NCI-H226 (cell line): ENCODE data around the gene IFT88.

Experiments used
- DNase-seq: peaks from one replicate; pipeline ENCODE4 v3.0.0-alpha.2; 2015

Gene IFT88

GRCh38 chr13:20567881-20568528 is 1.0 kb downstream of the IFT88 start:
- no peak for DNase-seq

GRCh38 chr13:20570517-20570916 is 3.6 kb downstream of the IFT88 start:
- DNase-seq, result peak; percentile 6

GRCh38 chr13:20571676-20572075 is 4.7 kb downstream of the IFT88 start:
- DNase-seq, result no peak

- DNase-seq, result no peak
Measured at GRCh38 chr13:20573186-20573585, 6.2 kb downstream of the IFT88 start.

- DNase-seq, result no peak
Measured at GRCh38 chr13:20573636-20574035, 6.7 kb downstream of the IFT88 start.

- DNase-seq, result no peak
Measured at GRCh38 chr13:20579191-20579590, 12.2 kb downstream of the IFT88 start.

- DNase-seq, result no peak
Measured at GRCh38 chr13:20580257-20580656, 13.3 kb downstream of the IFT88 start.

GRCh38 chr13:20582026-20582425 is 15.1 kb downstream of the IFT88 start:
- no peak for DNase-seq

GRCh38 chr13:20583803-20584293 is 16.9 kb downstream of the IFT88 start:
- no peak for DNase-seq

GRCh38 chr13:20585371-20585770 is 18.4 kb downstream of the IFT88 start:
- DNase-seq, result no peak

GRCh38 chr13:20588529-20589110 is 21.7 kb downstream of the IFT88 start:
- DNase-seq, result no peak

- DNase-seq, result no peak
Measured at GRCh38 chr13:20590561-20590960, 23.6 kb downstream of the IFT88 start.

GRCh38 chr13:20592606-20593005 is 25.6 kb downstream of the IFT88 start:
- DNase-seq, result no peak

- no peak for DNase-seq
Measured at GRCh38 chr13:20594280-20594679, 27.3 kb downstream of the IFT88 start.

GRCh38 chr13:20607015-20607414 is 40.1 kb downstream of the IFT88 start:
- no peak for DNase-seq

GRCh38 chr13:20608438-20609020 is 41.6 kb downstream of the IFT88 start:
- no peak for DNase-seq

- DNase-seq, result peak; percentile 38
Measured at GRCh38 chr13:20609145-20609544, 42.2 kb downstream of the IFT88 start.

- no peak for DNase-seq
Measured at GRCh38 chr13:20610006-20610405, 43.0 kb downstream of the IFT88 start.

GRCh38 chr13:20616059-20616797 is 49.3 kb downstream of the IFT88 start:
- peak; percentile 58 for DNase-seq

GRCh38 chr13:20623000-20623399 is 56.0 kb downstream of the IFT88 start:
- DNase-seq, result no peak

GRCh38 chr13:20624213-20624612 is 57.3 kb downstream of the IFT88 start:
- DNase-seq, result no peak

GRCh38 chr13:20633802-20634201 is 66.8 kb downstream of the IFT88 start:
- DNase-seq, result no peak

GRCh38 chr13:20636079-20636478 is 69.1 kb downstream of the IFT88 start:
- DNase-seq, result no peak

GRCh38 chr13:20637811-20638210 is 70.9 kb downstream of the IFT88 start:
- no peak for DNase-seq
